Daoy (cell line): ENCODE results near the gene SRSF11. TPM values are rescaled to one million over a fixed set of nuclear protein-coding genes. Genes with fewer than 3 reads are reported as not detected.
"Not testable (repeated sequence)": the region's sequence is repeated elsewhere in the genome, so short reads cannot be mapped to it uniquely, and the experiment has no call there.

ENCODE experiments used
- DNase-seq: peaks from one replicate; pipeline ENCODE4 v3.0.0-alpha.2; 2015; ENCODE audit warnings: low read depth
- total RNA-seq: library from RNA; depleted of rRNA; stranded (reverse); fragments of >200 nt; shearing (Covaris generic); gene quantifications from 2 replicates; pipeline ENCODE4 v1.2.3, GENCODE V29; 2014; rRNA removed

SRSF11 gene, protein sequence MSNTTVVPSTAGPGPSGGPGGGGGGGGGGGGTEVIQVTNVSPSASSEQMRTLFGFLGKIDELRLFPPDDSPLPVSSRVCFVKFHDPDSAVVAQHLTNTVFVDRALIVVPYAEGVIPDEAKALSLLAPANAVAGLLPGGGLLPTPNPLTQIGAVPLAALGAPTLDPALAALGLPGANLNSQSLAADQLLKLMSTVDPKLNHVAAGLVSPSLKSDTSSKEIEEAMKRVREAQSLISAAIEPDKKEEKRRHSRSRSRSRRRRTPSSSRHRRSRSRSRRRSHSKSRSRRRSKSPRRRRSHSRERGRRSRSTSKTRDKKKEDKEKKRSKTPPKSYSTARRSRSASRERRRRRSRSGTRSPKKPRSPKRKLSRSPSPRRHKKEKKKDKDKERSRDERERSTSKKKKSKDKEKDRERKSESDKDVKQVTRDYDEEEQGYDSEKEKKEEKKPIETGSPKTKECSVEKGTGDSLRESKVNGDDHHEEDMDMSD
- total RNA-seq, result 100 and 110 TPM in 2 replicates

DNA sequence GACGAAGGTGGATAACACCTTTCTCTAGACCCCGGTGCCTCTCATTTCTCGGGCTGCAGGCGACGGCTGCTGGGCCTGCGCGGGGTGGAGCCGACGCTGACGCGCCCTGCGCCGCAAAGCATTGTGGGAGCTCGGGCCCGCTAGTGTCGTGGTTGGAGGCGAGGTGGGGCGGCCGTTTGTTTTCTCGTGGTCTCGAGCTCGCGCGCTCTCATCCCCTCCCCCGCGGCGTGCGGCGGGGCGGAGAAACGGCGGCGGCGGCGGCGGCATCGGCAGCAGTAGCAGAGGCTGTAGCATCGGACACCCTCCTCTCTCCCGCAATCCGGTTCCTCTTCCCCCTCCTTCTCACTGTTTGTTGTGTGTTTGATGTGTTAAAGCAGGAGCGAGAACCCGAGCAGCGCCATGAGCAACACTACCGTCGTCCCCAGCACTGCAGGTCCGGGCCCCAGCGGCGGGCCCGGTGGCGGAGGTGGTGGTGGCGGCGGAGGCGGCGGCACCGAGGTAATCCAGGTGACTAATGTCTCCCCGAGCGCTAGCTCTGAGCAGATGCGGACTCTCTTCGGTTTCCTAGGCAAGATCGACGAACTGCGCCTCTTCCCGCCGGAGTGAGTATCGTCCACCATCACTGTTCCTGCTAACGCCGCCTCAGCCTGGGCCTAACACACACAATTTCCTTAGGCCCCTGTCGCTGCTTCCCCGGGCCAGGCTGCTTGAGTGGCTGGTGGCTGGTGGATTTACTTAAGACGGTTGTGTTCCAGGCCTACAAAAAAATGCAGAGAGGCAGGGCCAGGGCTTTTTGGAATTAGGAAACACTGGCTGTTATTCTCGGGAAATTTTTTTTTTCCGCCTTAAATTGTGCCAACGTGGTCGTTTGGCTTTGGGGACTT, at the start of gene SRSF11:
Gene SRSF11 (plus strand): TSS at position 143 of the 884 bp plus-strand sequence. CDS start 257 bp downstream, at position 400.
- DNase-seq, result peak; percentile 99

DNA sequence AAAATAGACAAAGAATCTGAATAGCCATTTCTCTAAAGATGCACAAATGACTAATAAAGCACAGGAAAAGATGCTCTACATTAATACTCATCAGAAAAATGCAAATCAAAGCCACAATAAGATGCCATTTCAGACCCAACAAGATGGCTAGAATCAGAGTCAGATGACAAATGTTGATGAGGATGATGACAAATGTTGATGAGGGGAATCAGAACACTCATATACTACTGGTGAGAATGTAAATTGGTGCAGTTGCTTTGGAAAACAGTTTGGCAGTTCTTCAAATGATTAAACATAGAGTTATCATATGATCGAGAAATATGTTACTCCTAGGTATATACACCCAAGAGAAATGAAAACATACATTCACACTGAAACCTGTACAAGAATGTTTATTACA, 49.7 kb upstream of the SRSF11 start:
- no peak for DNase-seq

DNA sequence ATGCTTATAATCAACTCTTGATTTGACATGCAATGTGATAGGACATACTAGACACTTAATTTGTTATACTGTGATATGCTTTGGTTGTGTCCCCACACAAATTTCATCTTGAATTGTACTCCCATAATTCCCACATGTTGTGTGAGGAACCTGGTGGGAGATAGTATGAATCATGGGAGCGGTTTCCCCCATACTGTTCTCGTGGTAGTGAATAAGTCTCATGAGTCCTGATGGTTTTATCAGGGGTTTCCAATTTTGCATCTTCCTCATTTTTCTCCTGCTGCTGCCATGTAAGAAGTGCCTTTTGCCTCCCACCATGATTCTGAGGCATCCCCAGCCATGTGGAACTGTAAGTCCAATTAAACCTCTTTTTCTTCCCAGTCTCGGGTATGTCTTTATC, 36.0 kb upstream of the SRSF11 start:
- not testable (repeated sequence) for DNase-seq

DNA sequence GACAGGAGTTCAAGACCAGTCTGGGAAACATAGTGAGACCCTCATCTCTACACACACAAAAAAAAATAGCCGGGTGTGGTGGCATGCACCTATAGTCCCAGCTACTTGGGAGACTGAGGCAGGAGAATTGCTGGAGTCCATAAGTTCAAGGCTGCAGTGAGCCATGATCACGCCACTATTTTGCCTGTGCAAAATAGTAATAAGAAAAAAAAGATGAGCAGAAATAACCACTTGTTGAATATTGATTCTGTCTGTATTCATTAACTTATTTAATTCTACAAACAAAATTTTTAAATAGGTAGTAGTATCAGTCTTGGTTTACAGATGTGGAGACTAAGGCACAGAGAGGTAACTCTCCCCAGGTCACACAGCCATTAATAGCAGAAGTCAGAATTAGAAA, 32.7 kb upstream of the SRSF11 start:
- DNase-seq, result no peak

DNA sequence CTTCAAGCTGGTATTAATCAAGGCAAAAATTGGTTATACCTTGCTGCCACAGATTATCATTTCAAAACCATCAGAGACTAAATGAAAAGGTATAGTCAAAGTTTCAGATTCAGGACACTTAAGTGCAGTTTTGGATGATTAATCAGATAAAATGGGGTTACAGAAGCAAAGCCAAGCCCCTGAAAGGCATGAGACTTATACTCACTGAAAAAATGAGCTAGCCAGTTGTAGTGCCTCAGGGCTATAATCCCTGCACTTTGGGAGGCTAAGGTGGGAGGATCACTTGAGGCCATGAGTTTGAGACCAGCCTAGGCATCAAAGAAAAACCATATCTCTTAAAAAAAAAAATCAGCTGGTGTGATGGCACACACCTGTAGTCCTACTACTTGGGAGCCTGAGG, 31.0 kb upstream of the SRSF11 start:
- DNase-seq, result no peak

DNA sequence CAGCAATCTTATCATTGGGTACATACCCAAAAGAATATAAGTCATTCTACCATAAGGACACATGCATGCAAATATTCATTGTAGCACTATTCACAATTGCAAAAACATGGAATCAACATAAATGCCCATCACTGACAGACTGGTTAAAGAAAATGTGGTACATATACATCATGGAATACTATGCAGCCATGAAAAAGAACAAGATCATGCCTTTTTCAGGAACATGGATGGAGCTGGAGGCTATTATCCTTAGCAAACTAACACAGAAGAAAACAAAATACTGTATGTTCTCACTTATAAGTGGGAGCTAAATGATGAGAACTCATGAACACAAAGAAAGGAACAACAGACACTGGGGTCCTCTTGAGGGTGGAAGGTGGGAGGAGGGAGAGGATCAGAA, 28.7 kb upstream of the SRSF11 start:
- not testable (repeated sequence) for DNase-seq

DNA sequence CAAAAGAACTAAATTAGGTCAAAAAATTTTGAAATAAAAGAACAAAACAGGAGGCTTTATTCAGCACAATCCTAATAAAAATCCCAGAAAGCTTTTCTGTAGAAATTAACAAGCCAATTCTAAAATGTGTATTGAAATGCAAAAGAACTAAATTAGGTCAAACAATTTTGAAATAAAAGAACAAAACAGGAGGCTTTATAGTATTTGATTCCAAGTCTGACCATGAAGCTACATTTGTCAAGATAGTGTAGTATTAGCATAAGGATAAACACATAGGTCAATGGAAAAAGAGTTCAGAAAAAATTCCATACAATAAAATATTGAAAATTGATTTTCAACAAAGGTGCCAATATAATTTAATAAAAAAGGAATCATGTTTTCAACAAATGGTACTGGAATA, 26.6 kb upstream of the SRSF11 start:
- no peak for DNase-seq

DNA sequence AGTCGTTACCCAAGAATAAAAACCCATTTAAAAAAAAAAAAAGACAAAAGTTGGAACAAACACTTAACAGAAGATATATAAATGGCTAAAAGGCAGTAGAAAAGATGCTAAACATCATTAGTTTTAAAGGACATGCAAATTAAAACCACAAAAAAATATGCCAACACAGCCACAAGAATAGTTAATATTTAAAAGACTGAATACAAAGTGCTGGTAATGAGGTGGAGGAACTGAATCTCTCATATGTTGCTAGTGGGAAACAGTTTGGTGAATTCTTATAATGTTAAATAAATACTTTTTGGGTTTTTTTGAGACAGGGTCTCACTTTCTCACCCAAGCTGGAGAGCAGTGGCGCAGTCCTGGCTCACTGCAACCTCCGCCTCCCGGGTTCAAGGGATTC, 25.8 kb upstream of the SRSF11 start:
- DNase-seq, result no peak

DNA sequence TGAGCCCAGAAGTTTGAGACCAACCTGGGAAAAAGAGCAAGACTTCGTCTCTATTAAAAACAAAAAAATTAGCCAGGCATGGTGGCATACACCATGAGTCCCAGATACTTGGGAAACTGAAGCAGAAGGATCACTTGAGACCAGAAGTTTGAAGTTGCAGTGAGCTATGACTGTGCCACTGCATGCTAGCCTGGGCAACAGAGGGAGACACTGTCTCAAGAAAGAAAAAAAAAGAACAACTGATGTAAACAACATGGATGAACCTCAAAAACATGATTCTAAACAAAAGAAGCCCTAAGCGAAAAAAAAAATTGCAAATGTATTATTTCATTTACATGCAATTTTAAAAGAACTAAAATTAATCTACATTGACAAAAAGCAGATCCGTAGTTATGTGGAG, 24.8 kb upstream of the SRSF11 start:
- DNase-seq, result no peak

DNA sequence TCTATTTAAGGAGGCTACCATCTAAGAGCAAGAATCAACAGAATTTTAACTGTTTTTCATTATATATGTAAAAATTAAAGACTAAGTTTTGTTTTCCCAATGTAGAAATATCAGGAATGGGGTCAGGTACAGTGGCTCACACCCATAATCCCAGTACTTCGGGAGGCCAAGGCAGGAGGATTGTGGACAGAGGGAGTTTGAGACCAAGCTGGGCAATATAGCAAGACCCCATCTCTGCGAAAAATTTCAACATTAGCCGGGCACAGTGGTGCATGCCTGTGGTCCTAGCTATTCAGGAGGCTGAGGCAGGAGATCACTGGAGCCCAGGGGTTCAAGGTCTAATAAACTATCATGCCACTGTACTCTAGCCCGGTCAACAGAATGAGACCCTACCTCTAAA, 21.1 kb upstream of the SRSF11 start:
- no peak for DNase-seq

DNA sequence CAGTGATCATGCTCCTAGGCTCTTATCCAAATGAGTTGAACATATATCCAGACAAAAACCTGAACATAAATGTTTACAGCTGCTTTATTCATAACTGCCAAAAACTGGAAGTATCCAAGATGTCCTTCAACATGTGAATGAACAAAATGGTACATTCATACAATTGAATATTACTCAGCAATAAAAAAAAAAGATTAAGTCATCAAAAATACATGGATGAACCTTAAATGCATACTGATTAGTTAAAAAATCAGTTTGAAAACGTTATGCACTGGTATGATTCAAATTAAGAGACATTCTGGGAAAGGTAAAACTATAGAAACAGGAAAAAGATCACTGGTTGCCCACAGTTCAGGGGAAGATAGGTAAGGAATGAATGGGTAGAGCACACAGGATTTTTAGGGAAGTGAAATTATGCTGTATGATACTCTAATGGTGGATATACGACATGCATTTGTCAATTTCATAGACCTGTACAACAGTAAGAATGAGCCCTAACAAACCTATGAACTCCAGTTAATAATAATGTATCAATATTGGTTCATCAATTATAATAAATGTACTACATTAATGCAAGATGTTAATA, 18.9 kb upstream of the SRSF11 start:
- no peak for DNase-seq

DNA sequence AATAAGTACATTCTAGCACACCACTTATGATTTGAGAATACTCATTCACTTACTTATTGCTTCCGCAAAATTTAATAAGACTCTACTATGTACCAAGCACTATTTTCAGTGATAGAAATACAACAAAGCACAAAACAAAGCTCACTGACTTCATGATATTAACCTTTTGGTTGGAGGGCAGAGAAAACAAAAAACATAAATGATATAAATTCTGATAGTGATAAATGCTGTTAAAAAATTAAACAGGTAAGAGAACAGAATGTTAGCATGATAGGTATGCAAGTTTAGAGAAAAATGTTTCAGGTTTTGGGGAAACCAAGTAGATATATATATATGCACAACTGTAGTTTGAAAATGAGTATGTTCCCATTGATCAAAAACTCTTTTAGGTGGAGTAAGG, 17.0 kb upstream of the SRSF11 start:
- DNase-seq, result no peak

DNA sequence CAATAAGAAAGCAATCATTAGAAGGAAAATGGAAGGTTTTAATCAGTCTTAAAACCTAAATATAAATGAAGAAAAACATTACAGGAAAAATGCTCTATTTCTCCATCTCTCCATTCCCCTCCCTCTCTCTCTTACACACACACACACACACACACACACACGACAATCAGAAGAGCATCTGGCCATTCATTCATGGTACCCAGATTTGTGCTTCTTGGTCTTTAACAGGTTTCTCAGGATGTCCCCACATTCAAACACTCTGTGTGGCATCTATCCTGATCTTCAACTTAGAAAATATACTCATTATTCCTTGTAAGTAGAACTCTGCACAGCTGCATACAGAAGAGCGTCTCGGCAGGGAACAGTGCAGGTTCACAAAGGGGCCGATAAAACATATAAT, 16.6 kb upstream of the SRSF11 start:
- no peak for DNase-seq

DNA sequence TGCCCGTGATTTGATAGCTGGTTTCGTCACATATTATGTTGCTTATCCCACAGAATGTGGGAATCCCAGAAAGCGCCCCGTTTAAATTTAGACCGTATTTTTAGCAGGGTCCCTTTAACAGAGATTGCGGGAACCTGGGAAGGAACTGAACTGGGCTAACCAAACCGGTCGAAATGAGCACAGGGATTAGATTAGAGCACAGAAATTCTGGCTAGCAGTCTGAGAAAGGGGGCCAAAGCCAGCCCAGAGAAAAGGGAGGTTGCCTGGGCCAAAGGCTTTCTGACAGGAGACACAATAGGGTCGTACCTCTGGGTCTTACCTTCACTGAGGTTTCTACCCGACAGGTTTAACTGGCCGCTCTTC, 16.1 kb upstream of the SRSF11 start:
- DNase-seq, result no peak

DNA sequence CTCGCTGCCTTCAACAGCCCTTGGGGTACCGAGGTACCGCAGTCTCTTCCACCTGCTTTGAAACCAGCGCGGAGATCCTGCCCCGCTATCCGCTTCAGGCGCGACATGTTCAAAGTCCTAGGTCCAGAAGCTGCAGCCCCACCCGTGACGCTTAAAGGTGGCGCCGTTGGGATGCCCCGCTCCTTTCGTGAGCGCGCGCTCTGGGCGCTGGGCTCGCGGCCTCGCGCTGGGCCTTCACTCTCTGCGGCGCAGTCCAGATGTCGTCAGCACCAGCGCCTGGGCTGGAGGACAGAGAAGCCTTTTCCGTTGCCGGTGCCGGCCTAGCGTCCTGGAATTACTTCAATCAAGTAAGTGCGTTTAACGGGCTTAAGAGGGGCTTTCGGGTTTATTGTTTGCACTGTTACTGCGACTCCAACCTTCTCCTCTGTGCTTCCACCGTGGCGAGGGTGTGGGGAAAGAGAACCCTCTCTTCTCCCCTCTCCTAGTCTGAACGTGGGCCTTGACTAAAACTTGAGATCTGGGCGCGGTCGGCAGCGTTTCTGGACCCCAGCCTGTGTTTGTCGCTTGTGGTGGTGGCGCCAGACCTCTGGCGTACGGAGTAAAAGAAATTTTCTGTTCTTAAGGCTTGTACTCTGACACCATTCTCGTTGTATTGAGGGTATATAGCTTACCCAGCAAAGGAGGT, 15.6 kb upstream of the SRSF11 start, which contains the start of gene LRRC40:
Gene LRRC40 (minus strand): TSS at position 146 of the 685 bp plus-strand sequence. CDS start 39 bp downstream, at position 107.
- peak; percentile 99 for DNase-seq

DNA sequence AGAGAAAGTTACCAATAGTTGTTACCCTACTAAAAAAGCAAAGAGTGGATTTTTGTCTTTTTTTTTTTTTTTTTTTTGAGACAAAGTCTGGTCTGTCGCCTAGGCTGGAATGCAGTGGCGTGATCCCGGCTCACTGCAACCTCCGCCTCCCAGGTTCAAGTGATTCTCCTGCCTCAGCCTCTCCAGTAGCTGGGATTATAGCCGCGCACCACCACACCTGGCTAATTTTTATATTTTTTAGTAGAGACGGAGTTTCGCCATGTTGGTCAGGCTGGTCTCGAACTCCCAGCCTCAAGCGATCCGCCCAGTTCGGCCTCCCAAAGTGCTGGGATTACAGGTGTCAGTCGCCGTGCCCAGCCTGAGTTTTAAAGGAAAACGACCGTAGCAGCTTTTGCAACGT, 14.3 kb upstream of the SRSF11 start:
- not testable (repeated sequence) for DNase-seq

DNA sequence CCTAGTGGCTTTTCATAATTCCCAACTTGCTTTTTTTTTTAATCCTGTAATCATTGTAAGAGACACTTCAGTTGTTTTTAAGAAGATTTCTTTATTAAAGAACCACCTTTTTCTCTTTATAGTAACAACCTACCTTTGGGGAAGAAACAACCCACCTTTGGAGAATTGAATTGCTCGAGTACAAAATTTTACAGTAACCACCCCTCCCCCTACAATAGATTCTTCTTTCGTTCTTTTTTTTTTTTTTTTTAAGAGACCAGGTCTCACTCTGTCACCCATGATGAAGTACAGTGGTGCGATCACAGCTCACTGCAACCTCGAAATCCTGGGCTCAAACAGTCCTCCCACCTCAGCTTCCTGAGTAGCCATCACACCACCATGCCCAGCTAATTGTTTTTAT, 13.7 kb upstream of the SRSF11 start:
- no peak for DNase-seq

DNA sequence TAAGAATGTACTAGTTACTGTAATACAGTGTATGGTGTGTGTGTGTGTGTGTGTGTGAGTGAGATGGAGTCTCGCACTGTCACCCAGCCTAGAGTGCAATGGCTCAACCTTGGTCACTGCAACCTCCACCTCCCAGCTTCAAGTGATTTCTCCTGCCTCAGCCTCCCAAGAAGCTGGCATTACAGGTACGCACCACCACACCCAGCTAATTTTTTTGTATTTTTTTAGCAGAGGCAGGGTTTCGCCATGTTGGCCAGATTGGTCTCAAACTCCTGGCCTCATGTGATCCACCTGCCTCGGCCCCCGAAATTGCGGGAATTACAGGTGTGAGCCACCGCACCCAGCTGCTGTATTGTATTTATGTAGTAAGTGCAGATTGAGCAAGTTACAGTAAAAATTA, 12.9 kb upstream of the SRSF11 start:
- DNase-seq, result no peak

DNA sequence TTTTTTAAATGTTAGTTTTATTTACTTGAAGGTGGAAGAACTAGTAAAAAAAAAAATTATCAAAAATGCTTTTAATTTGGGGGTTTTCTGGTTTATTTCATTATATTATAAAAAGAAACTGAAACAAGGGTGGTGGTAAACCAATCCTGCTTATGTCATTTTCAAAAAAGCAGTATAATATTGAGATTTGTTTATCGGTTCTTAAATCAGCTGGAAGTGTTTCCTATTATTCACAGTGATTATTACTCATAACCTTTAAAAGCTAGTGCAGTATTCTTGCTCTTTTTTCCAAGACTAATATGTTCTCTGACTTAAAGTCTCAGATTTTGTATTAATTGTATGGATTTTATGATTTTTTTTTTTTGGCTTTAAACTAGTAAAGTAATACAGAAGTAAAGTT, 10.4 kb upstream of the SRSF11 start:
- no peak for DNase-seq

DNA sequence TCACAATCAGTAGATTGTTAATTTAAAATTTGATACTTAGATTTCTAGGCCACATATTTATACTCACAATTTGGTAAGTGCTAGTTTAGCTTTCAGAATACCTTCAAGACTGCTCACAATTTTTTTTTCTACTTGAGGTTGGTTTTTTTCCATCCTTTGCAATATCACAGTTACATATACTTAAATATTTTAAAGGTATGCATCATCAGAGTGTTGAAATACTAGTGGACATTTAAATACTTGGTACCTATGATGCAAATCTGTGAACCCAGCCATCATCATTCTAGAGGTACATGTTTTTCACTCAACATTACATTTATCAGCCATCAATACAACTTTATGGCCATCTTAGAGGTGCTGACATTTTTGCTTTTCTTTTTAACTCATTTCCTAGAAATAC, 9.6 kb upstream of the SRSF11 start:
- no peak for DNase-seq

DNA sequence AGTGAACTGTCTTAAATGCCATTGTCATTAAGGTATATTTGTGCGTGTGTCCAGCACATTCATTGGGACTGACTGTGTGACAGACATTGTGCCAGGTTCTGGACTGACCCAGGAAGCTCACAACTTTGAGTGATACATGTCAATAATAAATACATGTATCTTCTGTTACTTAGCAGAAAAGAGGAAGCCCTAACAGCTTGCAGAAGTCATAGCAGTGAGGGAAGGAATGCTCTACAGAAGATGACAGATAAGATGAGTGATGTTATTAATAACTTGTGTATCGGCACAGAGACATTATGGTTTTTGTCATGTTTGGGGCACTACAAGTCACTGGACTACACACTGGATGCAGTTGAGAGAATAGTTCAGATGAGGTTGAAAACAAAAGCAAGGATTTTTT, 1.2 kb upstream of the SRSF11 start:
- no peak for DNase-seq
